ENCODE measurements around the gene CES4A. TPM values are rescaled to one million over a fixed set of nuclear protein-coding genes. Genes with fewer than 3 reads are reported as not detected.

CES4A gene
- polyA plus RNA-seq (2011; rRNA removed) (2.8 and 3.3 TPM in 2 replicates), polyA minus RNA-seq (2011; rRNA and poly(A)+ RNA removed) (1.4 and 1.9 TPM in 2 replicates)

- no peak for TF ChIP-seq CTCF (IDR thresholded peaks at IDR 0.05; ENCODE audit: low read depth, low read length)
- H3K4me3 ChIP-seq (ENCODE audit: low read depth, low read length) = no peak within 1 kb of the TSS
- ChIA-PET POLR2A (no interaction called here), CTCF (interaction anchor here (0.5 to 2.2 kb wide), 3 partner anchors 34 to 167 kb away, joined by 3 to 8 read pairs (median 4); no protein-coding TSS in a partner anchor)
- peaks cover 2% of the 10 kb centered on the region for H3K27me3 ChIP-seq (ENCODE audit: control insufficient read depth, insufficient read depth, low read length)
- no peaks in the 10 kb centered on the region for H3K9me3 ChIP-seq (ENCODE audit: control insufficient read depth, insufficient read depth, low read length)
- peak; percentile 53 for DNase-seq (ENCODE audit: low read depth, low spot score)
- no peak within 1 kb of the TSS for H3K27ac ChIP-seq (ENCODE audit: low read depth, low read length)
These were observed at the start of gene CES4A for GRCh38 chr16:66988197-66988788. Gene CES4A (plus strand): TSS chr16:66988589. CDS start chr16:66988773, 184 bp downstream.

GRCh38 chr16:66939366-66939765 is 49.0 kb upstream of the CES4A start:
- no peak for DNase-seq (ENCODE audit: low read depth, low spot score)
- ChIA-PET POLR2A (interaction anchor here (0.6 kb wide), 1 partner anchor 10 kb away, joined by 4 read pairs; no protein-coding TSS in a partner anchor), CTCF (interaction anchor here (1.2 kb wide), 1 partner anchor 13 kb away, joined by 3 read pairs; no protein-coding TSS in a partner anchor)
- no peaks in the 10 kb centered on the region; the same call in 1 of the 2 replicates for H3K9me3 ChIP-seq (ENCODE audit: control insufficient read depth, insufficient read depth, low read length)
- no peak overlapping the region for H3K27ac ChIP-seq (ENCODE audit: low read depth, low read length)
- TF ChIP-seq CTCF (IDR thresholded peaks at IDR 0.05; ENCODE audit: low read depth, low read length) = no peak
- no peaks in the 10 kb centered on the region for H3K27me3 ChIP-seq (ENCODE audit: control insufficient read depth, insufficient read depth, low read length)
- H3K4me3 ChIP-seq (ENCODE audit: low read depth, low read length) = no peak overlapping the region

- CTCF ChIA-PET = no interaction called here
- no peak overlapping the region for H3K27ac ChIP-seq (ENCODE audit: low read depth, low read length)
- no peaks in the 10 kb centered on the region for H3K27me3 ChIP-seq (ENCODE audit: control insufficient read depth, insufficient read depth, low read length)
- no peak overlapping the region for H3K4me3 ChIP-seq (ENCODE audit: low read depth, low read length)
- TF ChIP-seq CTCF (IDR thresholded peaks at IDR 0.05; ENCODE audit: low read depth, low read length) = no peak
- no peak for DNase-seq (ENCODE audit: low read depth, low spot score)
- H3K9me3 ChIP-seq (ENCODE audit: control insufficient read depth, insufficient read depth, low read length) = no peaks in the 10 kb centered on the region; the same call in 1 of the 2 replicates
- POLR2A ChIA-PET = no interaction called here
These were observed 48.2 kb upstream of the CES4A start for GRCh38 chr16:66940236-66940635.

- POLR2A ChIA-PET = no interaction called here
- Histone ChIP-seq H3K9me3 (ENCODE audit: control insufficient read depth, insufficient read depth, low read length) (no peaks in the 10 kb centered on the region), H3K27me3 (ENCODE audit: control insufficient read depth, insufficient read depth, low read length) (no peaks in the 10 kb centered on the region), H3K27ac (ENCODE audit: low read depth, low read length) (no peak overlapping the region), H3K4me3 (ENCODE audit: low read depth, low read length) (no peak overlapping the region)
- no peak for DNase-seq (ENCODE audit: low read depth, low spot score)
- CTCF ChIA-PET = interaction anchor here (1.6 to 2.0 kb wide), 2 partner anchors 11 to 48 kb away, joined by 5 to 6 read pairs; no protein-coding TSS in a partner anchor
- TF ChIP-seq CTCF (IDR thresholded peaks at IDR 0.05; ENCODE audit: low read depth, low read length) = no peak
These were observed 45.4 kb upstream of the CES4A start for GRCh38 chr16:66942981-66943380.

- ChIA-PET CTCF (interaction anchor here (1.1 to 2.0 kb wide), 3 partner anchors 11 to 71 kb away, joined by 3 to 6 read pairs (median 5); no protein-coding TSS in a partner anchor), POLR2A (no interaction called here)
- no peak for DNase-seq (ENCODE audit: low read depth, low spot score)
These were observed 44.8 kb upstream of the CES4A start for GRCh38 chr16:66943426-66944053.

More at GRCh38 chr16:66943426-66944053, 44.8 kb upstream of the CES4A start:
- peaks cover 2% of the 10 kb centered on the region for H3K27me3 ChIP-seq (ENCODE audit: control insufficient read depth, insufficient read depth, low read length)
- no peak overlapping the region for H3K27ac ChIP-seq (ENCODE audit: low read depth, low read length)
- TF ChIP-seq CTCF (IDR thresholded peaks at IDR 0.05; ENCODE audit: low read depth, low read length) = no peak
- no peaks in the 10 kb centered on the region for H3K9me3 ChIP-seq (ENCODE audit: control insufficient read depth, insufficient read depth, low read length)
- H3K4me3 ChIP-seq (ENCODE audit: low read depth, low read length) = no peak overlapping the region

All from AG04450 (cell line).